NCI-H128 (cell line): Measurements from ENCODE around the gene ATG16L2.
"Not testable (repeated sequence)": the region's sequence is repeated elsewhere in the genome, so short reads cannot be mapped to it uniquely, and the experiment has no call there.

Experiments used
- DNase-seq: peaks from one replicate; lab custom pipeline; 2025; ENCODE audit not compliant: unreplicated experiment; lab: John Stamatoyannopoulos, UW

ATG16L2 gene

GRCh38 chr11:72824811-72825505 lies 10.7 kb downstream of the ATG16L2 start:
- no peak for DNase-seq

DNA sequence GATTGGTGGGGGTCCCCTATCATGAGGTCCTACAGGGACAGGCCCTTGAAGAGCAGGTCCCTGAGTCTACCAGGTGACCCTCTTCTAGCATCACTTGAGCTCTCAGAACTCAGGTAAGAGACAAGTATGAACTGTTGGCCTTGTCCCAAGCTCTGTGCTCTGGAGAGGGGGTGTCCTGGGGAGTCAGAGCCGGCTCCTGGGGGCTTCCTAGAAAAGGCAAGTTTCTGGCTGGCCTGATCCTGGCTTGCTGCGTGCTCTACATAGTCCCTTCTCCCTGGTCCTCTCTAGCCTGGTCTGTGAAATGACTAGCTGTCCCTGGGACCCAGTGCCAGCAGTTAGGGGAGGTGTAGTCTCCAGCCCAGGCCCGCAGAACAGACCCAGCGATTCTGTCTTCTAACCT lies 11.4 kb downstream of the ATG16L2 start:
- no peak for DNase-seq

DNA sequence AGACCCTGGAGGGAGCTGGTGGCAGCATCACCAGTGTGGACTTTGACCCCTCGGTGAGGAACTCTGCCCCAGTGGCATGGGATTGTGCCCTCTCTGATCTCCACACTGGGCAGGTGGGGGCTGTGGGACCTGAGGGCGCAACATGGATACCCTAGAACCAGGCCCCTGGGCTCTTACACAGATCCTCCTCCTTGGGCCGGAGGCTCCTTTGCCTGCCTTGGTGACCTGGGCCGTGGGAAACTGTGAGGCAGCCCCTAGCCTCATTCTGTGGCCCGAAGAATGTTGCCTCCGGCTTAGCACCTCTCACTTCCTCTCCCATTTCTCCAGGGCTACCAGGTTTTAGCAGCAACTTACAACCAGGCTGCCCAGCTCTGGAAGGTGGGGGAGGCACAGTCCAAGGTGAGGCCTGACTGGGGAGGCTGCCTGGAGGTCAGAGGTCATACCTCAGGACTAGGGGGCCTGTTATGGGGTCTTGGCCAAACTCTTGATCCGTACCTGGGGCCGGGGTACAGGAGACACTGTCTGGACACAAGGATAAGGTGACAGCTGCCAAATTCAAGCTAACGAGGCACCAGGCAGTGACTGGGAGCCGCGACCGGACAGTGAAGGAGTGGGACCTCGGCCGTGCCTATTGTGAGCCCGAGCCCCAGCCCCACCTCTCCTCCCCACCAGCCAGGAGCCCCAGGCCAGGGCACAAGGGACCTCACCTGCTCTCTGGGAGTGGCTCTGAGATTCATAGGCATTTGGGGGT lies 12.2 kb downstream of the ATG16L2 start:
- no peak for DNase-seq

DNA sequence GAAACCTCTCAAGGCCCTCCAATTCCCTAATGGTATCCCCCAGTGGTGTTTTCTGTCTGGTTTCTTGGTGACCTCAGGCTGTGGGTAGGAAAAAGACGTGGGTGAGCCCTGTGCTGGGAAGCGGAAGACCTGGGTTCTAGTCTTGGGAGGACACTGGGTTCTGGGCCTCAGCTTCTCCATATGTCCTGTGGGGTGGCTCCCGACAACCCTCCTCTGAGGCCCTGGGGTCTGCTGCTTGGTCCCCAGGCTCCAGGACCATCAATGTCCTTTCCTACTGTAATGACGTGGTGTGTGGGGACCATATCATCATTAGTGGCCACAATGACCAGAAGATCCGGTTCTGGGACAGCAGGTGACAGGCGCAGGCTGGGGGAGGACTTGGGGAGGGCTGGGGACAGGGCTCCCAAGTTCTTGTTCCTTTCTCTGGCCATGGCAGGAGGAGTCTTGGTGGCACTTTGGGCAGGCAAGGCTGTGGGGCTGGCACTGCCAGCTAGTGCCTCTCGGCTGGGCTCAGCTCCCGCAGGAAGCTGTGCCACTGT lies 12.8 kb downstream of the ATG16L2 start:
- DNase-seq: no peak

- not testable (repeated sequence) for DNase-seq
Measured at GRCh38 chr11:72827656-72828055, 13.4 kb downstream of the ATG16L2 start.

- DNase-seq: no peak
Measured at GRCh38 chr11:72828081-72828567, 13.9 kb downstream of the ATG16L2 start.

DNA sequence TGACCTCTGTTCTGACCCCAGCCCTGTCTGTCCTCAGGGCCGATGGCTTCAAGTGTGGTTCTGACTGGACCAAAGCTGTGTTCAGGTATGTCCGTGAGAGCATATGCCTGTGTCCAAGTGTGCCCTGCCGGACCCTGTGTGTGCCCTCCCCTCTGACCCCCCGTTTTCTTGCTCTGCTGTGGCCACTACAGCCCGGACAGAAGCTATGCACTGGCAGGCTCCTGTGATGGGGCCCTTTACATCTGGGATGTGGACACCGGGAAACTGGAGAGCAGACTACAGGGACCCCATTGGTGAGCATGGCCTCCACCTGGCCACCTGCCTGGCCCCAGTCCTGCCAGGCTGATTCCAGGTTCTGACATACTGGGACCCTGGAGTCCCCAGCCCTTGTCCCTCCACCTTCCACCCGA lies 14.5 kb downstream of the ATG16L2 start:
- DNase-seq: no peak

DNA sequence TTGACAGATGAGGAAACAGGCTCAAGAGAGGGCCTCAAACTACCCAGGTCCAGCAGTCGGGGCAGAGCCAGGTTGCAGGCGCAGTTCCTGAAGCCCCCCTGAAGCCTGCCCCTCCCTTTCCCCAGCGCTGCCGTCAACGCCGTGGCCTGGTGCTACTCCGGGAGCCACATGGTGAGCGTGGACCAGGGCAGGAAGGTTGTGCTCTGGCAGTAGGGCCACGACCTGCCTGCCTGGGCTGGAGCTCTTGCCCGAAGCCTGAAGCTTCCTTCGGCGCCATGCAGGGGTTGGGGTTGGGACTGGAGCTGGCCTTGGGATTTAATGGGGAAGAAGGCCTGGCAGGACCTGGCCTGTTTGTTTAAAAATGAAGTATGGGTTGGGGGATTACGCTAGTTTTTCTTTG lies 15.0 kb downstream of the ATG16L2 start:
- DNase-seq: no peak

DNA sequence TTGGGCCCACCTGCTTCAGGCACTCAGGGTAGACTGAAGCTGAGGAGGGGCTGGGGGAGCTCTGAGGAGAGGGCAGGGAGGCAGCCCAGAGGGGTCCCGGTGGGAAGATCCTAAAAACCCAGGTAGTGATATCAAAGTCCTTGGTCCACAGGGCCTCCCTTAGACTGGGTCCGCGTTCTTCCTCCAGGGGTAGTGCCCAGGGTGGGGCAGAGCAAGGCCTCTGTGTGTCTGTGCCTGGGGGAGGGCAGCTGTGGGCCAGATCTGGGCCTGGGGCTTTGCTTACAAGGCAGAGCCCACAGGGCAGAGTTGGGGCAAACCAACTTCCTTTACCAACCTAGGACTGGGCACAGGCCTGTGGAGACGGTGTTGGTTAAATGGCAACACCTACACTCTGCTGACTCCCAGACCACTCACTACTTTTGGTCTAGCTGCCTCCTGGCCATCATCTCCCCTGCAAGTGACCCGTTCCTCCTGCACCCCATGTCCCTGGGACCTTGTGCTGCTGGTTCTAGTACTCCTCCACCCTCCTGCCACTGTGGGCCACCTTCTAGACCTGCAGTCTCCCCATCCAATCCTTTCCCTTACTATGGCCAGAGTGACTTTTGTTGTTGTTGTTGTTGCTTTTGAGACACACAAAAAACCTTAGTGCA lies 15.8 kb downstream of the ATG16L2 start:
- no peak for DNase-seq

DNA sequence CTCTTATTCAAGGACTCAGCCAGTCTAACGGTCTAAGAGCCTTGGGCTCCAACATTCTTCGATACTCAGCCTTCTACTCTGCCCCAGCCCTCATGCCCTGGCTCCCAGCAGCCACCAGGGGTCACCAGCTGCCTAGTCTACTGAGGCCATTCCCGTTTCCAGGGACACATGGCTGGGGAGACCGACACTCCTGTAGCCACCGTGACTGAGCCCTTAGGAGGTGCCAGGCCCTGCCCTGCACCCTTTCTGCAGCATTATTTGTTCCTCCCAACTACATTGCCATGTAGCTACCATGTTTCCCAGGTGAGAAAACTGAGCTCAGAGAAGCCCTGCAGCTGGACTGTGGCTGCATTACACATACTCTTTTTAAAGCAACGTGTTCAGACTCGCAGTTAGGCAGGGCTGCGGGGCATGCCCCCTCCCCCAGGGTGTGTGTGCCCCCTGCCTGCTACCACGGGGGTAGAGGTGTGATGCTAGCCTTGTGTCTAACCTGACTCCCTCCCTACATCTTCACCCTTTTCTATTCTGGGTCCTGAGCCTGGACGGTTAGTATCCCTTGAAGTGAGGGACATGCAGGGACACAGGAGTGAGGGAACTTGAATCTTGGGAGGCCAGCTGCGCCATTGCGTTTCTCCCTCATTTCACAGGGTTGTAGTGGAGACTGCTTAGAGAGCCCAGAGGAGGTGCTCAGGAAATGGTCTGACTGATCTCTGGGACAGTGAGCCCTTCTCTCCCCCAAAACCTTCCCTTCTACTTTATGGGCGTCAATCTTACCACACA lies 17.5 kb downstream of the ATG16L2 start:
- DNase-seq: peak; percentile 30

GRCh38 chr11:72832301-72833082 lies 18.3 kb downstream of the ATG16L2 start:
- no peak for DNase-seq

GRCh38 chr11:72833083-72833733 lies 19.0 kb downstream of the ATG16L2 start:
- DNase-seq: no peak

DNA sequence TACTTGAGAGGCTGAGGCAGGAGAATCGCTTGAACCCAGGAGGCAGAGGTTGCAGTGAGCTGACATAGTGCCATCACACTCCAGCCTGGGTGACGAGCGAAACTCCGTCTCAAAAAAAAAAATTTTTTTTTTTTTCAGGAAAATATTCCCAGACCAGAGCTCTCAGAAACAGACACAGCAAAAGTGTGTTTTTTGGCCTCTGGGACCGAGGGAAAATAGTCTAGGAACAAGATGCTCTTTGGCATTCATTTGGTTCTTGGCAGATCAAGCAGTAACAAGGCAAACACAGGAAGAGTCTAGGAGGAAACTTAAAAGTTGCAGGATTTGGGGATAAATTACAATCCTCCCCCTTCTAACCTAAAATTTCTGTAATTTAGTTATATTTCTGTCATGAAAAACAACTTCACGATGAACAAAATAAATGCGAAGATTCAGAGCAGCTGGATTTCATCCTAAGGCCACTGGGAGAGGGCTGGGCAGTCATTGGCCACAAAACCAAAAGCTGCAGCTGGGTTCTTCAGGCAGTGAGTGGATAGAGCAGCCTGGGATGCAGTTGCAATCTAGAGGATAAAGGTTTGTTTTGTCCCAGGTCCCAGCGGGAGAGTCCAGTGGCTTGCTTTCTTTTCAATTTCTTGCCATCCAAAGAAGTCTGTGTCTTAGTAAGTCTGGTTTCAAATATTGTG lies 19.7 kb downstream of the ATG16L2 start:
- DNase-seq: no peak

DNA sequence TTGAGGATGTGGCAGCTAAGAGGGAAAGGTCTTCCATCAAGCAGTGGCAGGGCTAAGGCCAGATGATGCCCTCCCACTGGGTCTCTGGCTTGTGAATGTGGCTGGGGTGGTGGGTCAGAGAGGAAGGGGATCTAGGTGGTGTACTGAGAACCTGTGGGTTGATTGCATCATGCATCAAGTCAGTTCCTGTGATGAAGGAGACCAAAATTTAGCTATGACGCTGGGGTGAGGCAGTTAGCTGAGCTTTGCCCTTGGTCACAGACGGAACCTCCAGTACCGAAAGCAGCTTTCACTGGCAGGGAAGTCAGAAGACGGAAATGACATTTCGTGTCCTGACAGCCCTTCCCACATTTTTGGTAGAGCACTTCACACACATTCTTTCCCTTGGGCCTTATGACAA lies 20.7 kb downstream of the ATG16L2 start:
- DNase-seq: no peak

DNA sequence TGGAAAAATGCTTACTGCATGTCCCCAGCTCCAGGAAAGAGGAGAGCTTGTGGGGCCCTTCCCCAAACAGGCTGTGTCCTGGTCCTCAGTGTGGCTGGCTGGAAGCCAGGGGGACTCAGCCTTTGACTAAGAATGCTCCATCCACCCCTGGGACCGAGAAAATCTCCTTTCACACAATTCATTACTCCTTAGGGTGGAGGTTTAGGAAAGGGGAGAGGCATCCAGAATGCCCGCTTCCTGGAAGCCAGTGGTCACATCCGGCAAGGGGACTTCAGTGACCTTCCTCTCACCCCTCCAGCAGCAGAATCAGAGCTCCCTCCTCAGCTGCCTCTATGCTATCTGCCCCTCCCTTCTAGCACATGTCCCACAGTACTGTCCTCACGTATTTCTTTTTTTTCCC lies 21.9 kb downstream of the ATG16L2 start:
- DNase-seq: no peak

DNA sequence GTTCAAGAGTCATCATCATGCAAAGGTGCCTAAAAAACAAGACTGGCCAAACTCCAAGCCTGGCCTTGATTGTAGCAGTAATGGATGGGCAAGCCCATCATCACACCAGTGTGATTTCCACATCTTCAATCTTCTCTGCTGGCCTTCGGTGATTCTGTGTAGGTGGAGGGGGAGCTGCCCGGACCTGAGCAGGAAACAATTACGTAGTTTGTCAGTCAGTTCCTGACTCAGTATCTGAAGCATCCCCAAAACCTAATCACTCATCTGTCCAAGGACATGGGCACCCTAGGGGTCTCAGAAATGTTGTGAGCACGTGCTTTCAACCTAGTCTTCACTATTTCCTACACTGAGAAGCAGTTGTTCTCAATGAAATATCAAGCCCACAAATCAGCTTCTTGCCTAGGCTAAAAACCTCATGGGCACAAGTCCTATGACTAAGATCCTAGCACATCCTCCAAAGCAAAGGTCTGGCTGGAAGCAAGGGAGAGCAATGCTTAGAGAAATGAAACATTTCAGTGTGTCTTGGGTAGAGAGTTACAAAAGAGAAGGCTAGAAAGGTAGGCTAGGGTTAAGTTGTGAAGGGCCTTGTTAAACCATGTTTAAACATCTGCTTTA lies 24.6 kb downstream of the ATG16L2 start:
- no peak for DNase-seq

- no peak for DNase-seq
Measured at GRCh38 chr11:72840780-72841179, 26.6 kb downstream of the ATG16L2 start.

- DNase-seq: no peak
Measured at GRCh38 chr11:72841397-72841796, 27.2 kb downstream of the ATG16L2 start.

- DNase-seq: no peak
Measured at GRCh38 chr11:72842126-72842525, 27.9 kb downstream of the ATG16L2 start.
